Measurements from ENCODE around the gene ARHGAP5.

The ARHGAP5 gene

GRCh38 chr14:32134448-32135097, 57.5 kb downstream of the ARHGAP5 start:
- Mint-ChIP-seq H3K36me3 (ENCODE audit: insufficient read depth) (peaks cover 10% of the 10 kb centered on the region), H3K9me3 (no peaks in the 10 kb centered on the region), H3K4me1 (ENCODE audit: low read depth in 2 of 2) (no peaks in the 10 kb centered on the region), H3K4me3 (no peak overlapping the region), H3K27me3 (no peaks in the 10 kb centered on the region), H3K27ac (no peak overlapping the region)
- ATAC-seq (replicated peaks): no peak
- no peak for DNase-seq

- Mint-ChIP-seq H3K27me3 (no peaks in the 10 kb centered on the region), H3K4me3 (no peak overlapping the region), H3K9me3 (no peaks in the 10 kb centered on the region), H3K4me1 (ENCODE audit: low read depth in 2 of 2) (no peaks in the 10 kb centered on the region), H3K27ac (no peak overlapping the region), H3K36me3 (ENCODE audit: insufficient read depth) (peaks cover 16% of the 10 kb centered on the region)
- no peak for ATAC-seq (replicated peaks)
- DNase-seq: no peak
These were observed 59.1 kb downstream of the ARHGAP5 start for GRCh38 chr14:32136027-32136825.

GRCh38 chr14:32137313-32137712, 60.2 kb downstream of the ARHGAP5 start:
- Mint-ChIP-seq H3K9me3 (no peaks in the 10 kb centered on the region), H3K4me3 (no peak overlapping the region), H3K27me3 (no peaks in the 10 kb centered on the region), H3K4me1 (ENCODE audit: low read depth in 2 of 2) (no peaks in the 10 kb centered on the region), H3K36me3 (ENCODE audit: insufficient read depth) (peaks cover 16% of the 10 kb centered on the region), H3K27ac (no peak overlapping the region)
- DNase-seq (no peak), ATAC-seq (replicated peaks) (no peak)

GRCh38 chr14:32137892-32138291, 60.8 kb downstream of the ARHGAP5 start:
- ATAC-seq (replicated peaks): no peak
- no peaks in the 10 kb centered on the region for H3K27me3 Mint-ChIP-seq
- H3K4me3 Mint-ChIP-seq: no peak overlapping the region
- H3K9me3 Mint-ChIP-seq: no peaks in the 10 kb centered on the region
- peaks cover 16% of the 10 kb centered on the region for H3K36me3 Mint-ChIP-seq (ENCODE audit: insufficient read depth)
- H3K27ac Mint-ChIP-seq: no peak overlapping the region
- DNase-seq: no peak
- no peaks in the 10 kb centered on the region for H3K4me1 Mint-ChIP-seq (ENCODE audit: low read depth in 2 of 2)

- Mint-ChIP-seq H3K27ac (no peak overlapping the region), H3K36me3 (ENCODE audit: insufficient read depth) (peaks cover 20% of the 10 kb centered on the region), H3K4me3 (no peak overlapping the region), H3K27me3 (no peaks in the 10 kb centered on the region), H3K4me1 (ENCODE audit: low read depth in 2 of 2) (peaks cover 0 to 2% of the 10 kb centered on the region in 2 donors), H3K9me3 (no peaks in the 10 kb centered on the region)
- no peak for ATAC-seq (replicated peaks)
- DNase-seq: no peak
These were observed 65.2 kb downstream of the ARHGAP5 start for GRCh38 chr14:32142341-32142740.

GRCh38 chr14:32142754-32143437, 65.8 kb downstream of the ARHGAP5 start:
- H3K9me3 Mint-ChIP-seq: no peaks in the 10 kb centered on the region
- no peak for DNase-seq
- no peak for ATAC-seq (replicated peaks)
- H3K4me3 Mint-ChIP-seq: no peak overlapping the region
- peaks cover 20% of the 10 kb centered on the region for H3K36me3 Mint-ChIP-seq (ENCODE audit: insufficient read depth)
- H3K27me3 Mint-ChIP-seq: no peaks in the 10 kb centered on the region
- no peak overlapping the region for H3K27ac Mint-ChIP-seq
- peaks cover 0 to 2% of the 10 kb centered on the region in 2 donors for H3K4me1 Mint-ChIP-seq (ENCODE audit: low read depth in 2 of 2)

GRCh38 chr14:32150392-32150791, 73.3 kb downstream of the ARHGAP5 start:
- no peaks in the 10 kb centered on the region for H3K27me3 Mint-ChIP-seq
- H3K36me3 Mint-ChIP-seq (ENCODE audit: insufficient read depth): peaks cover 42% of the 10 kb centered on the region
- no peak for DNase-seq
- no peak for ATAC-seq (replicated peaks)
- no peak overlapping the region for H3K4me3 Mint-ChIP-seq
- H3K4me1 Mint-ChIP-seq (ENCODE audit: low read depth in 2 of 2): peaks cover 0 to 1% of the 10 kb centered on the region in 2 donors
- no peak overlapping the region for H3K27ac Mint-ChIP-seq
- no peaks in the 10 kb centered on the region for H3K9me3 Mint-ChIP-seq

- ATAC-seq (replicated peaks): no peak
- no peak for DNase-seq
- Mint-ChIP-seq H3K4me3 (no peak overlapping the region), H3K27me3 (peaks cover 0 to 8% of the 10 kb centered on the region in 2 donors), H3K27ac (no peak overlapping the region), H3K4me1 (ENCODE audit: low read depth in 2 of 2) (no peaks in the 10 kb centered on the region), H3K9me3 (no peaks in the 10 kb centered on the region), H3K36me3 (ENCODE audit: insufficient read depth) (no peaks in the 10 kb centered on the region)
These were observed 88.9 kb downstream of the ARHGAP5 start for GRCh38 chr14:32166029-32166428.

GRCh38 chr14:32166924-32167323, 89.8 kb downstream of the ARHGAP5 start:
- Mint-ChIP-seq H3K27ac (no peak overlapping the region), H3K4me1 (ENCODE audit: low read depth in 2 of 2) (no peaks in the 10 kb centered on the region), H3K27me3 (peaks cover 0 to 8% of the 10 kb centered on the region in 2 donors), H3K4me3 (no peak overlapping the region), H3K9me3 (no peaks in the 10 kb centered on the region), H3K36me3 (ENCODE audit: insufficient read depth) (no peaks in the 10 kb centered on the region)
- ATAC-seq (replicated peaks) (no peak), DNase-seq (no peak)

GRCh38 chr14:32167907-32168306, 90.8 kb downstream of the ARHGAP5 start:
- H3K27me3 Mint-ChIP-seq: peaks cover 0 to 8% of the 10 kb centered on the region in 2 donors
- ATAC-seq (replicated peaks): no peak
- no peaks in the 10 kb centered on the region for H3K9me3 Mint-ChIP-seq
- no peak overlapping the region for H3K27ac Mint-ChIP-seq
- no peak for DNase-seq
- no peaks in the 10 kb centered on the region for H3K4me1 Mint-ChIP-seq (ENCODE audit: low read depth in 2 of 2)
- H3K36me3 Mint-ChIP-seq (ENCODE audit: insufficient read depth): no peaks in the 10 kb centered on the region
- H3K4me3 Mint-ChIP-seq: no peak overlapping the region

GRCh38 chr14:32169191-32169590, 92.1 kb downstream of the ARHGAP5 start:
- DNase-seq (no peak), ATAC-seq (replicated peaks) (no peak)
- Mint-ChIP-seq H3K27ac (no peak overlapping the region), H3K4me1 (ENCODE audit: low read depth in 2 of 2) (no peaks in the 10 kb centered on the region), H3K36me3 (ENCODE audit: insufficient read depth) (no peaks in the 10 kb centered on the region), H3K9me3 (no peaks in the 10 kb centered on the region), H3K4me3 (no peak overlapping the region), H3K27me3 (peaks cover 0 to 8% of the 10 kb centered on the region in 2 donors)

GRCh38 chr14:32171469-32171868, 94.4 kb downstream of the ARHGAP5 start:
- H3K27ac Mint-ChIP-seq: no peak overlapping the region
- H3K27me3 Mint-ChIP-seq: peaks cover 0 to 7% of the 10 kb centered on the region in 2 donors
- no peaks in the 10 kb centered on the region for H3K4me1 Mint-ChIP-seq (ENCODE audit: low read depth in 2 of 2)
- no peak for DNase-seq
- no peaks in the 10 kb centered on the region for H3K36me3 Mint-ChIP-seq (ENCODE audit: insufficient read depth)
- H3K9me3 Mint-ChIP-seq: no peaks in the 10 kb centered on the region
- no peak overlapping the region for H3K4me3 Mint-ChIP-seq
- ATAC-seq (replicated peaks): no peak

GRCh38 chr14:32183151-32184058, 106.3 kb downstream of the ARHGAP5 start:
- Mint-ChIP-seq H3K4me3 (no peak overlapping the region), H3K27ac (no peak overlapping the region), H3K36me3 (ENCODE audit: insufficient read depth) (no peaks in the 10 kb centered on the region), H3K4me1 (ENCODE audit: low read depth in 2 of 2) (no peaks in the 10 kb centered on the region), H3K9me3 (peaks cover 0 to 5% of the 10 kb centered on the region in 2 donors), H3K27me3 (peaks cover 34 to 51% of the 10 kb centered on the region in 2 donors)
- DNase-seq (no peak), ATAC-seq (replicated peaks) (no peak)
